Measurements from ENCODE around the gene WDR83.
"Not testable (repeated sequence)": the region's sequence is repeated elsewhere in the genome, so short reads cannot be mapped to it uniquely, and the experiment has no call there.

Gene WDR83

GRCh38 chr19:12689012-12689411, 22.4 kb downstream of the WDR83 start:
- no peaks in the 10 kb centered on the region for H3K36me3 ChIP-seq (ENCODE audit: insufficient read depth, low read length)
- H3K4me2 ChIP-seq (ENCODE audit: low read length), result no peak overlapping the region
- H3K9me3 ChIP-seq (replicated peaks; ENCODE audit: low read length), result no peaks in the 10 kb centered on the region
- no peak overlapping the region for H3K4me3 ChIP-seq (ENCODE audit: low read length)
- no peak overlapping the region for H3K9ac ChIP-seq (ENCODE audit: low read depth, low read length)
- no peaks in the 10 kb centered on the region for H3K4me1 ChIP-seq (ENCODE audit: control insufficient read depth, insufficient read depth, low read length)
- no peaks in the 10 kb centered on the region for H3K27me3 ChIP-seq (ENCODE audit: control insufficient read depth, insufficient read depth, low read length)

- Histone ChIP-seq H3K9me3 (replicated peaks; ENCODE audit: low read length) (no peaks in the 10 kb centered on the region), H3K36me3 (ENCODE audit: insufficient read depth, low read length) (no peaks in the 10 kb centered on the region), H3K4me2 (ENCODE audit: low read length) (no peak overlapping the region)
Observed at GRCh38 chr19:12689581-12690216, 23.1 kb downstream of the WDR83 start.

DNA sequence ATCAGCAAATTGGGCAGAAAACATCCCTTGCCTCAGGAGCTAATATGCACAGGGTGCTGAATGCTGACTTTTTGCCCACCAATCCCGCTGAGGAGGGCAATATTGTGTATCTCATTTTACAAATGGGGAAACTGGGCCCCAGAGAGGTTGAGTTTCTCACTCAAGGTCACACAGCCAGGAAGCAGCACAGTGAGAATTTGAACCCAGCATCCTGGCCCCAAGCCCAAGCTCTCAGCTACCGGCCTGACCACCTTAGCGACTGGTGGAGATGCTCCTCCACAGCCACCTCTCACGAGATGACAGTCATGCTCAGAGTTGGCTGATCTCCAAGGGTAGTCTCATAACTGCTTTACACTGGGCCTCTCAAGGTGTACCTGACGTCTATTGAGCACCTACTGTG, 26.4 kb downstream of the WDR83 start:
- H3K9me3 ChIP-seq (replicated peaks; ENCODE audit: low read length), result no peaks in the 10 kb centered on the region
- H3K9ac ChIP-seq (ENCODE audit: low read depth, low read length), result no peak overlapping the region
- H3K4me2 ChIP-seq (ENCODE audit: low read length), result no peak overlapping the region
- H3K4me1 ChIP-seq (ENCODE audit: control insufficient read depth, insufficient read depth, low read length), result peaks cover 14% of the 10 kb centered on the region
- peaks cover 3% of the 10 kb centered on the region for H3K36me3 ChIP-seq (ENCODE audit: insufficient read depth, low read length)
- no peaks in the 10 kb centered on the region for H3K27me3 ChIP-seq (ENCODE audit: control insufficient read depth, insufficient read depth, low read length)
- no peak overlapping the region for H3K4me3 ChIP-seq (ENCODE audit: low read length)

More at GRCh38 chr19:12689581-12690216, 23.1 kb downstream of the WDR83 start:
- no peak overlapping the region for H3K4me3 ChIP-seq (ENCODE audit: low read length)
- H3K27me3 ChIP-seq (ENCODE audit: control insufficient read depth, insufficient read depth, low read length), result no peaks in the 10 kb centered on the region
- H3K9ac ChIP-seq (ENCODE audit: low read depth, low read length), result no peak overlapping the region
- H3K4me1 ChIP-seq (ENCODE audit: control insufficient read depth, insufficient read depth, low read length), result no peaks in the 10 kb centered on the region

- Histone ChIP-seq H3K9ac (ENCODE audit: low read depth, low read length) (no peak overlapping the region), H3K36me3 (ENCODE audit: insufficient read depth, low read length) (peaks cover 15% of the 10 kb centered on the region), H3K4me2 (ENCODE audit: low read length) (peak overlapping the region; percentile 90), H3K4me3 (ENCODE audit: low read length) (no peak overlapping the region), H3K9me3 (replicated peaks; ENCODE audit: low read length) (no peaks in the 10 kb centered on the region), H3K4me1 (ENCODE audit: control insufficient read depth, insufficient read depth, low read length) (peaks cover 14% of the 10 kb centered on the region), H3K27me3 (ENCODE audit: control insufficient read depth, insufficient read depth, low read length) (no peaks in the 10 kb centered on the region)
Observed at GRCh38 chr19:12694641-12695040, 28.0 kb downstream of the WDR83 start.

DNA sequence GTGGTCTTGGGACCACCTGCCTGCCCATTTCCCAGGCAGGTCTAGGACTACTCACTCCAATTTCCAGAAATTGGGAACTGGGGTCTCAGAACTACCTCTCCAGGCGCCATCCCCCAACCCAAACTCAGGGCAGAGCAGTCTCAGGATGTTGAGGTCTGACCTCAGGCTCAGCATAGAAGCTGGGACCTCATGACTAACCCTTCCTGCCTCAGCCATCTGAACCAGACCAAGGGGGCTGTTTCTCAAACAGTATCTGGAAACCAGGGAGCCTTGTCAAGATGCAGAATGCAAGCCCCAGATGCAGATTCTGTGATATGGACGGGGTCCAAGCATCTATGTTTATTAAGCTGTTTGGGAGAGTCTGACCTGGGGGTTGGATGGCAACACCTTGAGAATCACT, 28.5 kb downstream of the WDR83 start:
- Histone ChIP-seq H3K9ac (ENCODE audit: low read depth, low read length) (no peak overlapping the region), H3K4me2 (ENCODE audit: low read length) (peak overlapping the region; percentile 90)

GRCh38 chr19:12695514-12695913, 28.9 kb downstream of the WDR83 start:
- H3K9me3 ChIP-seq (replicated peaks; ENCODE audit: low read length), result no peaks in the 10 kb centered on the region
- H3K36me3 ChIP-seq (ENCODE audit: insufficient read depth, low read length), result peaks cover 22% of the 10 kb centered on the region
- peak overlapping the region; percentile 46 for H3K9ac ChIP-seq (ENCODE audit: low read depth, low read length)
- H3K27me3 ChIP-seq (ENCODE audit: control insufficient read depth, insufficient read depth, low read length), result no peaks in the 10 kb centered on the region
- peaks cover 14% of the 10 kb centered on the region for H3K4me1 ChIP-seq (ENCODE audit: control insufficient read depth, insufficient read depth, low read length)
- peak overlapping the region; percentile 90 for H3K4me2 ChIP-seq (ENCODE audit: low read length)
- peak overlapping the region; percentile 86 for H3K4me3 ChIP-seq (ENCODE audit: low read length)

More for the DNA sequence above, 28.5 kb downstream of the WDR83 start:
- Histone ChIP-seq H3K36me3 (ENCODE audit: insufficient read depth, low read length) (peaks cover 19% of the 10 kb centered on the region), H3K27me3 (ENCODE audit: control insufficient read depth, insufficient read depth, low read length) (no peaks in the 10 kb centered on the region), H3K4me3 (ENCODE audit: low read length) (no peak overlapping the region), H3K4me1 (ENCODE audit: control insufficient read depth, insufficient read depth, low read length) (peaks cover 14% of the 10 kb centered on the region), H3K9me3 (replicated peaks; ENCODE audit: low read length) (no peaks in the 10 kb centered on the region)

DNA sequence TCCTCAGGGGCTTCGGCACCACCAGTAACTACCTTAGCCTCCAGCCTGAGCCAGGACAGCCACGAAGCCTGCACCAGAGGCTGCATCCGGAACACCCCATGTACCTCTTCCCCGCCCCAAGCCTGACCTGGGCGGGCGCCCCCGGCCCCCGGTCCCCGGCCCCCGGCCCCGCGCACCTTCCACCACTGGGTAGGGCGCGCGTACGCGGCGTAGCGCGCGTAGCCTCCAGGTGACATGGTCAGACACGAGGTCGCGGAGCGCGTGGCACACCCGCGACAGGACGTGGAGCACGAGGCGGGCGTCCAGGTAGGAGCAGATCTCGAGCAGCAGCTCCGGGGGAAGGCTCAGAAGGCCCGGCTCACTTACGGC, 29.4 kb downstream of the WDR83 start:
- Histone ChIP-seq H3K9me3 (replicated peaks; ENCODE audit: low read length) (no peaks in the 10 kb centered on the region), H3K27me3 (ENCODE audit: control insufficient read depth, insufficient read depth, low read length) (no peaks in the 10 kb centered on the region), H3K4me1 (ENCODE audit: control insufficient read depth, insufficient read depth, low read length) (peaks cover 14% of the 10 kb centered on the region), H3K36me3 (ENCODE audit: insufficient read depth, low read length) (peaks cover 27% of the 10 kb centered on the region), H3K9ac (ENCODE audit: low read depth, low read length) (peak overlapping the region; percentile 82), H3K4me2 (ENCODE audit: low read length) (peak overlapping the region; percentile 90), H3K4me3 (ENCODE audit: low read length) (peak overlapping the region; percentile 86)

DNA sequence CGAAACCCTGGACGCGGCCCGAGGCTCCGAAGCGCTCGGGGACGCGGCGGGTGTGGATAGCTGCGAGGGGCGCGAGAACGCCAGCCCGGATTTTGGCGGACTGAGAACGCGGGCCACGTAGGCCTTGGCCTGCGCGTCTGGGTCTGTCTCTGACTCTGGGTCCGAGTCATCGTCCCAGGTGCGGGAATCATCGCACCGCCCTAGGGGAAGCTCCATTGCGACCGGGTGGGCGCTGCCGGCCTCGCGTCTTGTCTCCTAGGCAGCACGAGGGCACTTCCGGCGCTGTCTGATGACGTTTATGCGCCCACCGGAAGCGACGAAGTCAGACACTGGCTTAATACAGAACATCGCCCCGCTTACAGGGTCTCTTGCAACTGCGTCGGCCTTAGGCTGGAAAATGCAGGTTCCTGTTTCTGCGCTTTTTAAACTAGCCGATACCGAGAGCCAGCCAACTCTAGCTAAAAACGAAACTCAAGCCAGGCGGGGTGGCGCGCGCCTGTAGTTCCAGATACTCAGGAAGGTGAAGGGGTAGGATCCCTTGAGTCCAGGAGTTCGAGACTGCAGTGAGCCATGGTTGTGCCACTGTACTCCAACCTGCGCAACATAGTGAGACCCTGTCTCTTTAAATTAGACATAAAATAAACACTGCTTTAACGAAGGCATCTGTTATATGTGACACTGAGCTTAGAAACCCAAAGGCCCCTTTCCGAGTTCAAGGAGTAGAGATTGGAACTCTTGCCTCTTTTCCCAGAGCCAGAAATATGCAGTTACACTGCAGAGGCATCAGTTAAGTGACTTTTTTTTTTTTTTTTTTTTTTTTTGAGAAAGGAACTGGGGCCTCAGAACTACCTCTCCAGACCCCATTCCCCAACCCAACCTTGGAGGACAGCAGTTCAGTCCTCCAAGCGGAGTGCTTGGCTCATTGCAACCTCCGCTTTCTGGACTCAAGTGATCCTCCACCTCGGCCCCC, 30.0 kb downstream of the WDR83 start, which contains the start of gene FBXW9:
Gene FBXW9 (minus strand): TSS at position 266 of the 970 bp plus-strand sequence. CDS start 50 bp downstream, at position 216.
- H3K9me3 ChIP-seq (replicated peaks; ENCODE audit: low read length), result no peaks in the 10 kb centered on the region
- peak within 1 kb of the TSS; percentile 82 for H3K9ac ChIP-seq (ENCODE audit: low read depth, low read length)
- peak within 1 kb of the TSS; percentile 90 for H3K4me2 ChIP-seq (ENCODE audit: low read length)
- peaks cover 33% of the 10 kb centered on the region for H3K36me3 ChIP-seq (ENCODE audit: insufficient read depth, low read length)
- H3K4me3 ChIP-seq (ENCODE audit: low read length), result peak within 1 kb of the TSS; percentile 86
- H3K4me1 ChIP-seq (ENCODE audit: control insufficient read depth, insufficient read depth, low read length), result peaks cover 14% of the 10 kb centered on the region
- H3K27me3 ChIP-seq (ENCODE audit: control insufficient read depth, insufficient read depth, low read length), result no peaks in the 10 kb centered on the region

DNA sequence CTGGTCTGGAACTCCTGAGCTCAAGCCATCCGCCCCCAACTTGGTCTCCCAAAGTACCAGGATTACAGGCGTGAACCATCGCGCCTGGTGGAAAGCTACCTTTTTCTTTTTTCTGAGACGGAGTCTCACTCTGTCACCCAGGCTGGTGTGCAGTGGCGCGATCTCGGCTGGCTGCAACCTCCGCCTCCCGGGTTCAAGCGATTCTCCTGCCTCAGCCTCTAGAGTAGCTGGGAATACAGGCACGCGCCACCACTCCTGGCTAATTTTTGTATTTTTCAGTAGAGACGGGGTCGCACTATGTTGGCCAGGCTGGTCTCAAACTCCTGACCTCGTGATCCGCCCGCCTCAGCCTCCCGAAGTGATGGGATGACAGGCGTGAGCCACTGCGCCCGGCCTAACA, 30.8 kb downstream of the WDR83 start:
- H3K27me3 ChIP-seq (ENCODE audit: control insufficient read depth, insufficient read depth, low read length); H3K9me3 ChIP-seq (replicated peaks; ENCODE audit: low read length); H3K9ac ChIP-seq (ENCODE audit: low read depth, low read length): not testable (repeated sequence)
- H3K4me2 ChIP-seq (ENCODE audit: low read length), result peak overlapping the region; percentile 90
- peaks cover 14% of the 10 kb centered on the region for H3K4me1 ChIP-seq (ENCODE audit: control insufficient read depth, insufficient read depth, low read length)
- H3K36me3 ChIP-seq (ENCODE audit: insufficient read depth, low read length), result peaks cover 39% of the 10 kb centered on the region
- H3K4me3 ChIP-seq (ENCODE audit: low read length), result peak overlapping the region; percentile 86

DNA sequence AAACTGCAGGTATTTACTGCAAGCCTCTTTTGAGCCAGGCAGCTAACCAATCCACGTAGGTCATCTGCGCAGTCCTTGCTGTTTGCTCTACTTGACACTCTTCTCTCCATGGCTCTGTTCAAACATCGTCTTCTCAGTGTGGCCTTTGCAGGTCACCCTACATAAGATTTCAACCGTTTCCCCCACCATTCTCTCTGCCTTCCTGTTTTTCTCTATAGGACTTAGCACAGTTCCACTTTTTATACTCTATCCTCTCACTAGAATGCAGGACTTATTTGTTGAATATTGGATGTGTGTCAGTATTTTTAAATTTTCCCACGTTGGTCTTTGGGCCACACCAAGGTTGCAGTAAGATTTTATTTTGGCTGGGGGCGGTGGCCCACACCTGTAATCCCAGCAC, 31.5 kb downstream of the WDR83 start:
- Histone ChIP-seq H3K4me3 (ENCODE audit: low read length) (no peak overlapping the region), H3K9ac (ENCODE audit: low read depth, low read length) (no peak overlapping the region), H3K9me3 (replicated peaks; ENCODE audit: low read length) (no peaks in the 10 kb centered on the region), H3K27me3 (ENCODE audit: control insufficient read depth, insufficient read depth, low read length) (no peaks in the 10 kb centered on the region), H3K4me2 (ENCODE audit: low read length) (no peak overlapping the region), H3K4me1 (ENCODE audit: control insufficient read depth, insufficient read depth, low read length) (peaks cover 14% of the 10 kb centered on the region), H3K36me3 (ENCODE audit: insufficient read depth, low read length) (peaks cover 45% of the 10 kb centered on the region)

- Histone ChIP-seq H3K9ac (ENCODE audit: low read depth, low read length) (no peak overlapping the region), H3K4me3 (ENCODE audit: low read length) (no peak overlapping the region), H3K9me3 (replicated peaks; ENCODE audit: low read length) (no peaks in the 10 kb centered on the region), H3K27me3 (ENCODE audit: control insufficient read depth, insufficient read depth, low read length) (no peaks in the 10 kb centered on the region), H3K4me2 (ENCODE audit: low read length) (no peak overlapping the region), H3K36me3 (ENCODE audit: insufficient read depth, low read length) (peaks cover 76% of the 10 kb centered on the region), H3K4me1 (ENCODE audit: control insufficient read depth, insufficient read depth, low read length) (peaks cover 6% of the 10 kb centered on the region)
Observed at GRCh38 chr19:12701596-12702282, 35.1 kb downstream of the WDR83 start.

All from skeletal muscle satellite cell (primary cell).